Mononuclear cell (primary cell): Measurements from ENCODE around the gene EXO5. TPM values are rescaled to one million over a fixed set of nuclear protein-coding genes. Genes with fewer than 3 reads are reported as not detected.

Experiments
- total RNA-seq: library from RNA; depleted of rRNA; stranded (reverse); fragments of >200 nt; gene quantifications from one replicate; pipeline ENCODE4 v1.2.3, GENCODE V29; 2012

The EXO5 gene
- total RNA-seq, 1 donor: 2.9 TPM

Other genes with a start within 250 kb of the EXO5 start
- gene COL9A2, start 191.5 kb upstream of the EXO5 start, total RNA-seq: 4.1 TPM
- 201 TPM for gene SMAP2, start 135.0 kb upstream of the EXO5 start, total RNA-seq
- 2.9 TPM for gene ZFP69B, start 58.3 kb upstream of the EXO5 start, total RNA-seq
- gene ZFP69, start 31.5 kb upstream of the EXO5 start, total RNA-seq: 1.0 TPM
- gene ZNF684, start 22.9 kb downstream of the EXO5 start, total RNA-seq: 4.1 TPM
- 0.84 TPM for gene RIMS3, start 156.9 kb downstream of the EXO5 start, total RNA-seq
- 19.4 TPM for gene NFYC, start 182.9 kb downstream of the EXO5 start, total RNA-seq